Hematopoietic multipotent progenitor cell treated with erythropoietin and hydrocortisone succinate and interleukin-3 and kit ligand, for 4 days (in vitro differentiated cells): ENCODE results near the gene PRR3.

Source experiments
- DNase-seq: peaks from one replicate; pipeline ENCODE4 v3.0.0-alpha.2; 2015

Gene PRR3

GRCh38 chr6:30572148-30572547, 15.1 kb downstream of the PRR3 start:
- DNase-seq: no peak

- no peak for DNase-seq
Observed at GRCh38 chr6:30573113-30573512, 16.0 kb downstream of the PRR3 start.

DNA sequence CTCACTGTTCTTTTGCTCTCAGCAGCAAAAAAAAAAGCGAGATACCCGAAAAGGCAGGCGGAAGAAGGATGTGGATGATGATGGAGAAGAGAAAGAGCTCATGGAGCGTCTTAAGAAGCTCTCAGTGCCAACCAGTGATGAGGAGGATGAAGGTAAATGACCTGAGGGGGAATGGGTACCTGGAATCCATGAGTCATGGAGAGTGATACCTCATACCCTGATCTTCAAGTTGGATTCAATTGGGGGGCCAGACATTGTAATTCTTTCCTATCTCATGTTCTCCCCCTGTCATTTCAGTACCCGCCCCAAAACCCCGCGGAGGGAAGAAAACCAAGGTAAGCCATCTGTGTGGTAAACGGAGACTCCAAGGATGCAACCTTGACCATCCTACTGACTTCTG, 21.0 kb downstream of the PRR3 start:
- no peak for DNase-seq

- no peak for DNase-seq
Observed at GRCh38 chr6:30583921-30584320, 26.8 kb downstream of the PRR3 start.

- DNase-seq: no peak
Observed at GRCh38 chr6:30589754-30590358, 32.8 kb downstream of the PRR3 start.

GRCh38 chr6:30590509-30590908, 33.4 kb downstream of the PRR3 start:
- no peak for DNase-seq

GRCh38 chr6:30591008-30591407, 33.9 kb downstream of the PRR3 start:
- DNase-seq: peak; percentile 28

DNA sequence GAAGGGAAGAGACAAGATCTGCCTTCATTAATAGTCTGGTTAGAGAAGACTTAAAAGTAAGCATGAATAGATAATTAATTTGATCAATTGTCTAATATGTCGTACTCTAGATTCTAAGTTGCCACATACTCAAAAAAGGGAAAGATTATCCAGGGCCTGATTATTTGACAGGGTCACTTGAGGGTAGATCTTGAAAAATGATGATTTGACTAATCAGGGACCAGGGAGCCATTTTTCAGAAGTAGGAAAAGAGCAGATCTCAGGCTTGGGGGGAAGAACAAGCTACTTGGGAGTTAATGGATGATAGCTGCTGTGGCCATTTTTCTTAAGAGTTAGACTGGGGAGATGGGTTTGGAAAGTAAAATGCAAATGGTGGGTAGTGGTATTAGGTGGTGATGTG, 35.2 kb downstream of the PRR3 start:
- DNase-seq: no peak

- peak; percentile 89 for DNase-seq
Observed at GRCh38 chr6:30597315-30598144, 40.4 kb downstream of the PRR3 start.

DNA sequence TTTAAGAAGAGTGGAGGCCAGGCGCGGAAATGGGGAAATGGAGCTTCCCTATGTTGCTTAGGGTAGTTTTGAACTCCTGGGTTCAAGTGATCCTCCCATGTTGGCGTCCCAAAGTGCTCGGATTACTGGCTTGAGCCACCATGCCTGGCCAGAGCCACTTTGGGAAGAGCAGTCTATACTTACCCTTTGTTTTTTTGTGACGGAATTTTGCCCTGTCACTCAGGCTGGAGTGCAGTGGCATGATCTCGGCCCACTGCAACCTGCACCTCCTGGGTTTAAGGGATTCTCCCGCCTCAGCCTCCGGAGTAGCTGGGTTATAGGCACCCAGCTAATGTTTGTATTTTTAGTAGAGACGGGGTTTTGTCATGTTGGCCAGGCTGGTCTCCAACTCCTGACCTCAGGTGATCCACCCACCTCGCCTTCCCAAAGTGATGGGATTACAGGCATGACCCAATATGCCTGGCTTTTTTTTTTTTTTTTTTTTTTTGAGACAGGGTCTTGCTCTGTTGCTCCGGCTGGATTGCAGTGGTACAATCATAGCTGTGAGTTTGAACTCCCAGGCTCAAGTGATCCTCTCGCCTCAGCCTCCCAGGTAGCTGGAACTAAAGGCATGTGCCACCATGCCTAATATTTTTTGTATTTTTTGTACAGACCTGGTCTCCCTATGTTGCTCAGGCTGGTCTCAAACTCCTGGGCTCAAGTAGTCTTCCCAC, 42.0 kb downstream of the PRR3 start:
- no peak for DNase-seq

- no peak for DNase-seq
Observed at GRCh38 chr6:30599625-30600324, 42.7 kb downstream of the PRR3 start.

- DNase-seq: no peak
Observed at GRCh38 chr6:30600451-30600961, 43.4 kb downstream of the PRR3 start.

DNA sequence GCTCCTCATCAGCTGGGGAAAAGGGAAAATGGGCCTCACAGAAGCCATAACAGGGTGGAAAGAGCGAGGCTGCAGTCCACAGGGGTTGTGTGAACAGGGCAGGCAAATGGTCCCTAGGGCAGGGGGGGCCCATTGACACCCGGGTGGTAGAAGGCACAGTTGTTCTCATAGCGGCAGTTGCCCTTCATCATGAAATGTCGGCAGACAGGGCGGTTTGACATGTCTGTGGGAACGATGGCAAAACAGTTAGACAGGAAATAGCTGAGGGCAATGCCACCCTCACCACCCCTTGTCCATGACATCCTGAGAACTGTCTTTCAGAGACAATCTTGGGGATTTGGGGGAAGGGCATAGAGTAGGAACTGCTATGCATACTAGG, 44.3 kb downstream of the PRR3 start:
- no peak for DNase-seq

DNA sequence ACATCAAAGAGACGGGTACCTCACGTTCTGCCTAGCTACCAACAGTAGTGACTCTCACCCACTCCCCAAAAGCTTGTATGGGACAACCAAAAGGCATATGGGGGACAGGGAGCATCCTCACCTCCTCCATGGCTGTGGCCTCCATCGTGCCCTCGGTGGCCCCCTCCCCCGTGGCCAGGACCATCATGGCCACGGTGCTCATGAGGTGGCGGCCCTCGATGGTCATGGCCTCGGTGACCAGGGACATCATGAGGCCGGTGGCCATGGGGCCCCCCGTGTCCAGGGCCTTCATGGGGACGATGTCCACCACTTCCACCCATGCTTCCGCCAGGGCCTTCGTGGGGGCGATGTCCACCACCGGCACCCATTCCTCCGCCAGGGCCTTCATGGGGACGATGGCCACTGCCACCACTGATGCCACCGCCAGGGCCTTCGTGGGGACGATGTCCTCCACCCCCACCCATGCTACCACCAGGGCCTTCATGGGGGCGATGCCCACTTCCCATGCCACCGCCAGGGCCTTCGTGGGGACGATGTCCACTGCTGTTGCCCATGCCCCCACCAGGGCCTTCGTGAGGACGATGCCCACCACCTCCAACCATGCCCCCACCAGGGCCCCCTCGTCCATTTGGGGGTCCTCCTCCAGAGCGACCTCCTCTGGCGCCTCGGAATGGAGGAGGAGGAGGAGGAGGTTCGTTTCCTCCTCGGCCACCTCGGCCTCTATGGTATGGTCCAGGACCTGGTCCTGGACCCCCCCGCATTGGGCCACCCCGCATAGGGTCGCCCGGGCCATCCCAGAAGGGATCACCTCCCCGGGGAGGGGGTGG, 44.9 kb downstream of the PRR3 start:
- no peak for DNase-seq

- DNase-seq: no peak
Observed at GRCh38 chr6:30603961-30604360, 46.9 kb downstream of the PRR3 start.

GRCh38 chr6:30610065-30610464, 53.0 kb downstream of the PRR3 start:
- DNase-seq: no peak

GRCh38 chr6:30611150-30611855, 54.2 kb downstream of the PRR3 start:
- DNase-seq: no peak

- no peak for DNase-seq
Observed at GRCh38 chr6:30611856-30612194, 54.7 kb downstream of the PRR3 start.

DNA sequence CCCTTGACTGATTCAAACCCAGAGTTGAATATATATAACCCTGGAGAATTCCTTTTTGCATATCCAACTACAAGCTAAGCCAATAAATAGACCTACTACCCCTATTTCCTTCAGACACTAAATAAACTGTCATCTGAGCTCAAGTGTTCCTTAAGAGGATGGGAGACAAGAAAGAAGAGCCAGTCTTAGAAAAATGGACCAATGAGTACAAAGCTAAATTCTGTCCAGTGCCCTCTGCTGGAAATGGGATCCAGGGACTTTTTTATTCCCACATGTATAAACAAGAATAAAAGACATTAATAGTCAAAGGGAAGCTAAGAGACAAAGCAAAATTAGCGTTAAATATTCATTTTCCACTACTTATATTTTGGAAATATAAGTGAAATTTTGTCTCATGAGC, 55.1 kb downstream of the PRR3 start:
- no peak for DNase-seq

GRCh38 chr6:30612687-30613248, 55.7 kb downstream of the PRR3 start:
- no peak for DNase-seq
